ENCODE measurements around the gene SV2C.
"Not testable (repeated sequence)": the region's sequence is repeated elsewhere in the genome, so short reads cannot be mapped to it uniquely, and the experiment has no call there.

SV2C gene

DNA sequence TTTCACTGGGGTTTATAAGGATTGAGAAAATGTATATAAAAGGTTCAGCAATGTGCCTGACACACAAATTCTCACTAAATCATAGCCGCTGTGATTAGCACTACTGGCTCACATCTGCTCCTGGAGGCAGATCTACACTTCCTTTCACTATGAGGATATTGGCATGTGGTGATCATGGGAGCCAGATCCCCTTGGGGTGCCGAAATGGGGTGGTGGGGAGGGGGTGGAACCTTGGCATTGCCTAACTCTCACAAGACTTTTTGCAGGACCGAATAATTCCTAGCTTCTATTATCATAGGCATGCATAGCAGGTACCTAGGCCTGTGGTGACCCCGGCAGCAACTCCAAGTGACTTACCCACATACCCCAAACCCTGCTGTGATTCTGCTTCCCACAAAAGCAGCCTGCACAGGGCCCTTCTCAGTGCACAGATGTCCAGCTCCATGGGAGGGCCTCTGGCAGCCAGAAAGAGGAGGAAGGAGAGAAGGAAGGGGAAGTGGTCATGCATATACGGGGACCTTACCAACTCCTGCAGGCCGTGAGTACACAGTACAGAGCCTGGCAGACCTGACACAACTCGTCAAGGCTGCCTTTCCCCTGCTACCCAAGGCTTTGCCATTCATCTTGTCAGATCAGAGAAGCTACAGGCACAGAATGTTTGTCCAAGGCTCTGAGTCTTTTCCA lies 258.6 kb downstream of the SV2C start:
- DNase-seq (ENCODE audit: low read depth), result no peak

DNA sequence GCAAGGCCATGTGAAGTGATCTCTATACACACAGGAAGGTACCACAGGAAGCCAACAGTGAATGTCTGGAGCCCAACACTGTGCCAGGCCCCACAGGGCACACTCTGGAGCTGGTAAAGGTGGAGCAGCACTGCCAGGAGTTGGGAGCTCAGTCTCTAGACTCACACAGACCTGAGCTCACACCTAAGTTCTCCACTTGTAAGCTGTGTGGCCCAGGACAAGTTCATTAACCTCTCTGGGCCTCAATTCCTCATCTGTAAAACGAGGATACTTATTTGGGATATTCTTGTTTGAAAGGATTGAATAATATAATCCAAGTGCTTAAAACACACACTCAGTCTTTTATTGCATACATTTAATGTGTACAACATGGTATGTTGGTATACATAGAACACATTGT lies 259.3 kb downstream of the SV2C start:
- DNase-seq (ENCODE audit: low read depth), result no peak

DNA sequence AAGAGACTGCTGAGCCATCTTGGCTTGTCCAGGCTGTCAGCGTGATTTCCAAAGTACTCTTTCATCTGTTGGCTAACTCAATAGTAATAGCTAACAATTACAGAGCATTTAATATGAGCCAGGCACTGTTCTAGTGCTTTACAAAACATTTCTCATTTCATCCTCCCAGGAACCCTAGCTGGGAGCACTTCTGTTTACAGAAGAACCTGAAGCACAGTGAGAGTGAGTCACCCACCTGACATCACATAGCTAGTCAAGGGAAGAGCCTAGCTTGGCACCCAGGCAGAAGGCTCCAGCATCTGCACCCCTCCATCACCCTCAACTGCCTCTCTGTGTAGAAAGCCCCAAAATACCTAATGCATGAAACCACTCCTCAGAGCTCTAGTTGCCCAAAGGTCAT lies 262.4 kb downstream of the SV2C start:
- no peak for DNase-seq (ENCODE audit: low read depth)

DNA sequence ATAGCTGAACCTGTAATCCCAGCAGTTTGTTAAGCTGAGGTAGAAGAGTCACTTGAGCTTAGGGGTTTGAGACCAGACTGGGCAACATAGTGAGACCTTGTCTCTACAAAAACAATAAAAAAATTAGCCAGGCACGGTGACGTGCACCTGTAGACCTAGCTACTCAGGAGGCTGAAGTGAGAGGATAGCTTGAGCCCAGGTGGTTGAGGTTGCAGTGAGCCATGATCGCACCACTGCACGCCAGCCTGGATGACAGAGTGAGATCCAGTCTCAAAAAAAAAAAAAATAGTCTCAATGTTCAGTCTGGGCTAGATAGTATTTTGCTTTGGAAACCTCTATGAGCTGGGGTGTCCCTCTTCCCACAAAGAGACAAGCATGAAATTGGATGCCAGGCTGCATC lies 268.0 kb downstream of the SV2C start:
- DNase-seq (ENCODE audit: low read depth), result no peak

DNA sequence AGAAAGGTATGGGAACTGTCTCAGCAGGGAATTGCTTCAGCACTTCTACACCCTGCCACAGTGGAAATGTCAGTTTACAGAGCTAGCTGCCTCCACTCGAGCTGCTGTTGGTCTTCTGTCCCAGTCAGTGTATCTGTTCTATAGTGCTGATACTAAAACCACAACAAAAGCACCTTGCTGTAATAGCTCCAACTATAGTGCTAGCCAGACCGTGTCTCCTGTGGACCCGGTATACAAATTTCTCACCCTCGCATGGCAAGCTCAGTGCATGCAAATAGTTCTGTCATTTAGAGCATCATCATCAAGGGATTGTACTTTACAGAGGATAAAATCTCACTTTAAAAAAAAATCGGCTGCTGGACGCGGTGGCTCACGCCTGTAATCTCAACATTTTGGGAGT lies 268.4 kb downstream of the SV2C start:
- no peak for DNase-seq (ENCODE audit: low read depth)

DNA sequence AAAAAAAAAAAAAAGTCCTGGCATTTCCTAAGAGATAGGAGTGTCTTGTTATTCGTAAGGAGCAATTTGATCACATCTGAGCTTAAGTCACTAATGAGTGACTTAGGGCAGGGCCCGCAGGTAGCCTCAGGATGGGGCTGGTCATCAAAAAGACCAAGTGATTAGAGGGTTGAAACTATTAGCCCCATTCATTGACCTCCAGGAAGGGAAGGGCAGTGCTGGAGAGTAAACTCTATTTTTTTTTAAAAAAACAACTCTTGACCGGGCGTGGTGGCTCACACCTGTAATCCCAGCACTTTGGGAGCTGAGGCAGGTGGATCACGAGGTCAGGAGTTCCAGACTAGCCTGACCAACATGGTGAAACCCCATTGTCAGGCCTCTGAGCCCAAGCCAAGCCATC lies 273.7 kb downstream of the SV2C start:
- DNase-seq (ENCODE audit: low read depth), result no peak

DNA sequence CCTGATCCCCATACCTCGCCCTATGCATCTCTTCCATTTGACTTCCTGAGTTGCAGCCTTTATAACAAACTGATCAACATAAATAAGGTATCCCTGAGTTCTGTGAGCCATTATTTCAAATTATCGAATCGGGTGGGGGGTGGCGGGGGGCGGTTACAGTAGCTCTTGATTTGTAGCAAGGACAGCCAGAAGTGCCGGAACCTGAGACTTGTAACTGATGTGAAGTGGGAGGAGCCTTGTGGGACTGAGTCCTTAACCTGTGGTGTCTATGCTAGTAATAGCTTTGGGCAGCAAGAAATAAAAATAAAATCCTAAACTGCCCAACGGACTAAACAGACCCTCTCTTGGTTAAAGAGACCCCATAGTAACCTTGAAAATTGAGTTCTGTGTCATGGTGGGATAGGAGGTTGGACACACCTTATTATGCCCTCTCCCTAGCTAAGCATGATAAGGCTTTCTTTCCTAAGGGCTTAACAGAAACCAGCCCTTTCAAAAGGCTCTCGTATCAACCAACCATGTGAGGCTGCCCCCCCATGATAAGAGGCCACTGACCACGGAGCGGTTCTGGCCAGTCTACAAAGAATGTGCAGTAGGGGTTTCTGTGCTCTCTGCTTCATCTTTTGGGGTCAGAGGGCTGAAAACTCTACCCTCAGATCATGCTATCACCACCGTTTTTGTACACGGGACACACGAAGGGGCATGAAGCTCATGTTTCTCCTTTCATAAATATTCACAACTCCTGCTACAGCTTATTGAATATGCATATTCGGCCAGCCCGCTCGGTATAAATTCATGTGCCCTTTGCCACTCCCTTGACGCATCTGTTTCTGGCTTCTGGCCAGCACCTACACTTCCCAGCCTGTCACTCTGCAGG lies 280.4 kb downstream of the SV2C start:
- no peak for DNase-seq (ENCODE audit: low read depth)

DNA sequence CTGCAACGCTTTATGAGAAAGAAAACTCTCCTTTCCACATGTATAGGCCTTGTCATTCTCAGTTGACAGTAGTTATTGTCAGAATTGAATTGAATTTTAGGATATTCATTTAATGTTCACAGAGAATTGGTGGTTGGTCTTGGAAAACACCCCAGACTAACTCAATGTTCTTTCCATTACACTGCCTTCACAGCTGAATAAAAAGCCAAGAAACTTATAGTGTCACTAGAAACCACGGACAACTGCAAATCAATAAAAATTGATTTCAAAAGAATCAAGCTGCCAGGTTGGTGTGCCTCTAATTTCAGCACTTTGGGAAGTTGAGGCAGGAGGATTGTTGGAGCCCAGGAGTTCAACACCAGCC lies 281.0 kb downstream of the SV2C start:
- no peak for DNase-seq (ENCODE audit: low read depth)

DNA sequence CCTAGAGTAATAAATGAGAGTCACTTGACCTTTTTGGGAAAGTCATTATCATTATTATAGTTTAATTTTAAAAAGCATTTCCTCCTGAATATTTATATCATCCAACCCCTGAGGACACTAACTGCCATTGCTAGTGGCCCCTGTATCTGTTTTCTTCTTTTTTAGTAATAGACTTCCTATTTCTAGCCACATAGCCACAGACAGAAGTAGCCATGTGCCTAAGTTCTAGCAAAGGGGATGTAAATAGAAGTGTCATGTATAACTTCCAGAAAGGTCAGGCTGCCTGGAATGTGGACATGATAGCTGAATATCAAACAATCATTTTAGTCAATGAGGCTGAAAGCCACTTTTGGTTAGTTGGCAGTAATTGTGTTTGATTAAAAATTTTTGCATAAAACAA lies 282.4 kb downstream of the SV2C start:
- DNase-seq (ENCODE audit: low read depth), result no peak

DNA sequence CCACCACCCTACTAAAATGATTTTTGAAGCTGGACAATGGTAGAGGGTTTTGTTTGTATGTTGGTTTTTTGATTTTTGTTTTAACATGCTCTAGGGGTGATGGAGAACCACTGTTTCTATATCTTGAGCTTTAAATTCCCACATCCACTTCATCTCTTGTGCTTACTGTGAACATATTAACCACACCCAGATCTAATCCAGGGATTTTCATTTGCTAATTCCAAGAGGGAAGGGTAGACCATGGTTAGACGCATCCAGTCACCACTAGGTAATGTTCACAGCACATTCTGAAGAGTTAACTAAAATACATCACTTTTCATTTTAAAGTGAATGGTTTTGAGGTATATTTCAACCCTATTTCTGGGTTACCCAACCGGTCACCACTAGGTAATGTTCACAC lies 283.4 kb downstream of the SV2C start:
- DNase-seq (ENCODE audit: low read depth), result no peak

DNA sequence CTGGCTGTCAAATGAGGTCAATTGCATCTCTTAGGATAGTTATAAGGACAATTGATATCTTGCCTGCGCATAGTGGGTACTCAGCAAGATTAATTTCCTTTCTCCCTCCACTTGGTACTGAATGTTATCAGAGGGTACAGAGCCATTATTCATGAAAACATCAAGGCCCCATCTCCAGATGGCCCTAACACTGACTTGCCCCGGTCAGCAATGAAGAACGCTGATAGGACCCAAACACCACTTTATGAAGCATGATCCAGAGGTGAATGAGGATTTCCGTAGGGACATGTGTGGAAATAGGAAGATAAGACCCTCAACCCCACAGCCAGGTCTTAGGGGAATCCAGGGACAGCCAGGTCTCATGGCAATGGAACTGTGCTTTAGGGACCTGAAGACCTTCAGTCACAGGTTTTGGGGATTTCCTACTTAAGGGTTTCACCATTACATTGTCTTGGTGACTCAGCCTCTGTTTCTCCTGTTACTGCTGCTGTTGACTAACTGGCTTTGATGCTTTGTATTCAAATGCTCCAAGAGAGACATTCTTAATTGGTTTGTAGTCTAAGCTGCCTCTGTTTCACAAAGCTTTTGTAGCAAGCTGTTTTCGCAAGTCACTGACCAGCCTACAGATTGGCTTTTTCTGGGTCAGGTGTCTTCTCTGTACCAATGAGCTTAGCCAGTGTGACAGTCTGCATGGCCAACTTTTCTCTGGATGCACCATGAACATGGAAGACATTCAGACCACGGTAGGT lies 284.6 kb downstream of the SV2C start:
- DNase-seq (ENCODE audit: low read depth), result no peak

DNA sequence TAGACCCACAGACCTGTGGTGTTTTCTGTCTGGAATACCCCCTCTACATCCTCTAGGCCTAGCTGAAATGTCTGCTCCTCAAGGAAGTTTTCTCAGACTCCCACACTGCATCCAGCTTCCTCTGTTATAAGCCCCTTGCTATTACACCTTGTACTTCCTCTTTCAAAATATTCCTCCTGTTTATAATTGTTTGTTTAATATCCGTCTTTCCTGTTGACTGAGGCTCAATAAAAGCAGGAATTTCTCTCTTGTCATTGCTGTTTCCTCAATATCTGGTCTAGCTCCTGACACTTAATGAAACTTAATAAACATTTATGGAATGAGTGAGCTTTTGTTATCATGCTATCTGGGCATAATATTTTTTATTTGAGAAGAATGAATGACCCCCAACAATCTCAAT lies 285.8 kb downstream of the SV2C start:
- no peak for DNase-seq (ENCODE audit: low read depth)

DNA sequence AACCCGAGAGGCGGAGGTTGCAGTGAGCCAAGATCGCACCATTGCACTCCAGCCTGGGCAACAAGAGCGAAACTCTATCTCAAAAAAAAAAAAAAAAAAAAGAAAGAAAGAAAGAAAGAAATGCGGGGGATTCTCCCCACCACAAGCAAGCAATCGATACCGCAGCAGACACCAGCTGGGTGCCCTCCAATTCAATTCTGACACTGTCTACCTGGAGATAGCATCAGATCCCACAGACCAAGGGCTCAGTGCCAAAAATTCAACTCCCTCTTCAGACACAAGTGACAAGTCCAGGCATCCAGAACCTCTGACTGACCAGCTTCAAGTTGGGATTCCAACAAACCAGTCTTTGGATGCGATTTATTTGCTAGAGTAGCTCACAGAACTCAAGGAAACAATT lies 286.5 kb downstream of the SV2C start:
- DNase-seq (ENCODE audit: low read depth), result not testable (repeated sequence)

DNA sequence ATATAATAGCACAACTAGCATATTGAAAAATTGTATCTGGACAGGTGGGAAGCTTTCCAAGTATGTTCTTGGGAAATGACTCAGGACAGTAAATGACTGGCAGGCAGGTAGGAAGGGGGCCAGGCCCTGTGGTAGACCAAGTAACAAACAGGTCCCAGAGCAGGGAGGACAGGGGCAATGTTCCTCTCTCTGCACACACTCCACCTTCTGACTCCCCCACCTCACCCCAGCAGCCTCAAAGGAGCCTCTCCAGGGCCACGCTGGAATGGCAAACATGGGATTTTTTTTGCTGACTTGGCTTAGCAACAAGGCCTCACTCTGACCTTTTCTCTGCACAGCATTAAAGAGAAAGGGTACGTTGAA lies 288.8 kb downstream of the SV2C start:
- DNase-seq (ENCODE audit: low read depth), result no peak

DNA sequence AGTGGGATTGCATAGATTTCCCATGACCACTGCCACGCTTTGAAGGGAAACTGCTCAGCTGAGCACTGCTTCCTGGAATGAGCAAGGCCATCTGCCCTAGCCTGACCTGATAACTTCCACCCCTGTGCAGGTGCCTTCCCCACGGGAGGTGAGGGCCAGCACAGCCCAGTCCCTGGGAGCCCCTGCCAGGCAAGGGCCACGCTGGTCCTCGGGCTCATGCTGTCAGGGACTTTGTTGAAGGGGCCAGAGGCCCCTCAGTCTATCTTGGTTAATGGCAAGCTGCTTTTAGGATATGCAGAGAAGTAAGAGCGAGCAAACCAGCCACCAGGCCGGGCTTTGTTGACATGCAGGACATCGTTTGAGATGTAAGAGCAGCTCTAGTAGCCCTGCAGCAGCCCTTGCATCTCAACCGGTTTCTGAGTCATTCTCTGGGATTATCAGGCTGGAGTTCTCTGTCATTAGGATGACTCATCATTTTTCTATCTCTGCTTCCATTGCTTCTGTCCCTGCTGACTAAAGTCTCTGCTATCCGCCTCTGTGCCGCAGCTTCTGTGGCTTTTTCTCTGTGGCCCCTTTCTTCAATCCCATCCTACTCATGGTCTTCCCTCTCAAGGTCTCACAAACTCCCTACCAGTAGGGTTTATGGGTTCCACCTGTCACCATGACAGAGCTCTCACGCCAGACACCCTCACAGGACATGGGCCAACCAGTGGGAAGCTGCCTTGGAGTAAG lies 289.3 kb downstream of the SV2C start:
- DNase-seq (ENCODE audit: low read depth), result no peak

DNA sequence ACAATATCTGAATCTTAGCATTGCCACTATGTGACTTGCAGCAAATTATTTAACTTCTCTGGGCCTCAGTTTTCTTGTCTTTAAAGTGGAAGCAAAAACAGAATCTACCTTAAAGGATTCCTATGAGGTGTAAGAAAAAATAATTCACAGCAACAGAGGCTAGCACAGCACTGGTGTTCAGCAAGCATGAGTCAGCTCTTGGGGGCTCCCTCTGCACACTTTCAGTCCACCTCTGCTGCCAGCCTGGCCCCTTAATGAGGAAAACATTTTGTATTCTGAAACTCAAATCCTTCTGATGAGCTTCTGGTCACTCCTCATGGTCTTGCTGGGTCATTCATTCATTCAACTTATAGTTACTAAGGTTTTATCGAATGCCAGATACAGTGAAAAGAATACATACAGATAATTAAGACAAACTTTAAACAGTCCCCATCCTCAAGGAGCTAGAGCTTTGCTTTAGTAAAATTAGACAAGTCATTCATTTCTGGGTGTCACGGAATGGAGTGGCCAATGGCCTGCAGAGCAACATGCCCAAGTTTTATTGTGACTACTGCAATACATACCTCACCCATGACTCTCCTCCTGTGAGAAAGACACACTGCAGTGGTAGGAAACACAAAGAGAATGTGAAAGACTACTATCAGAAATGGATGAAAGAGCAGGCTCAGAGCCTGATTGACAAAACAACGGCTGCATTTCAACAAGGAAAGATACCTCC lies 293.1 kb downstream of the SV2C start:
- DNase-seq (ENCODE audit: low read depth), result no peak

DNA sequence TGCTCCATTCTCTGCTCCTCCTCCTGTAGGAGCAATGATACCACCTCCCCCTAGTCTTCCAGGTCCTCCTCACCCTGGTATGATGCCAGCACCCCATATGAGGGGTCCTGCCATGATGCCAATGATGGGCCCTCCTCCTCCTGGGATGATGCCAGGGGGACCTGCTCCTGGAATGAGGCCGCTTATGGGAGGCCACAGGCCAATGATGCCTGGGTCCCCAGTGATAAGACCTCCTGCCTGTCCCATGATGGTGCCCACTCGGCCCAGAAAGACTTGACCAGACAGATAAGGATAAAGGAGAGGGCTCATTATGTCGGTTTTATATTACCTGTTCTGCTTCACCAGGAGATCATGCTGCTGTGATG lies 293.7 kb downstream of the SV2C start:
- DNase-seq (ENCODE audit: low read depth), result no peak

DNA sequence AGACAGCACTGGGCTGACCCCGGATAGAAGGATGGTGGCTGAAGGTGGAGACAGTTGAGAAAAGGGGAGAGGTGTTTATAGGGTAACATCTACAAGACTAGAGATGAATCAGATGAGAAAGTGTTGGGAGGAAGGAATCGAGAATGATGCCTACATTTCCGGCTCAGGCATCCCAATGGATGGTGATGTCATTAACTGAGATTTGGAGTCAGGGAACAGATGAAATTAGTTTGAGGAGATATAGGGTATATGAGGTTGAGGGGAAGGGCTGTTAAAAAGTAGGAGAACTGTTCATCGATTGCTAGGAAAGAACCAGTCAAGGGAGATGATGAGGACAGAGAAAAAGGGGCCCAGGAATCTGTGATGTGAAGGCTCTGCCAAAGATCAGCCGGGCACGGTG lies 295.2 kb downstream of the SV2C start:
- no peak for DNase-seq (ENCODE audit: low read depth)

DNA sequence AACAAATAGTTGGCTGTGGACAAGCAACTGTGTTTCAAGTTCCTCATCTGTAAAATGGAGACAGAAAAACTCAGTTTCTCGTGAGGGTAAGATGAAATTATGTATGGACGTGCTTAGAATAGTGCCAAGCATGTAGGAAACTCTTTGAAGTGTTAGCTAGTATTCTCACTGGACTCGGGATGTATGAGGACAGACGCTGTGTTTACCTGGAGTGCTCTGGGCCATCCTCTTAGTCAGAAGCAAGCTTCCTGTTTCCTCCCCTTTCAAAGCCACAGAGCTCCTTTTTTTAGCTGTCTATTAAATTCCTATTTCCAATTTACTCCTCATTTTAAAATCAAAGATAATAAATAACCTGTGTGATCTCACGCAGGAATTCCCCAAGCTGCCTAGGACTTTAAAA lies 296.1 kb downstream of the SV2C start:
- no peak for DNase-seq (ENCODE audit: low read depth)

DNA sequence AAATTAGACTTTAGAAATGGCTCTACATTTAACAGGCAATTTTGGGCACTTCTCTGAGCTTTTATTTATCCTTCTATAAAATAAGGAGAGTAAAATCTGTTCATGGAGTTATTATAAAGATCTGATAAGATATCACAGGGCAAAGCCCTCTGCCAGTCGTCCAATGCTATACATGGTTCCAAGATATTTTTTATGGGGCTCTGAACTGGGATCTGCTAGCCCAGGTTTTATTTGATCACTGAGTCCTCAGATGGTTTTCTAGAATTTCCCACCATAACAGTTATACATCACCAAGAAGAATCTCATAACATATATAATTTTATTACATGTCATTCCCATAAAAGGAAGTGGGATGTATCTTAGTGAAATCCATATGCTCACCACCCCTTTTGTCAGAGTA lies 296.7 kb downstream of the SV2C start:
- no peak for DNase-seq (ENCODE audit: low read depth)

DNA sequence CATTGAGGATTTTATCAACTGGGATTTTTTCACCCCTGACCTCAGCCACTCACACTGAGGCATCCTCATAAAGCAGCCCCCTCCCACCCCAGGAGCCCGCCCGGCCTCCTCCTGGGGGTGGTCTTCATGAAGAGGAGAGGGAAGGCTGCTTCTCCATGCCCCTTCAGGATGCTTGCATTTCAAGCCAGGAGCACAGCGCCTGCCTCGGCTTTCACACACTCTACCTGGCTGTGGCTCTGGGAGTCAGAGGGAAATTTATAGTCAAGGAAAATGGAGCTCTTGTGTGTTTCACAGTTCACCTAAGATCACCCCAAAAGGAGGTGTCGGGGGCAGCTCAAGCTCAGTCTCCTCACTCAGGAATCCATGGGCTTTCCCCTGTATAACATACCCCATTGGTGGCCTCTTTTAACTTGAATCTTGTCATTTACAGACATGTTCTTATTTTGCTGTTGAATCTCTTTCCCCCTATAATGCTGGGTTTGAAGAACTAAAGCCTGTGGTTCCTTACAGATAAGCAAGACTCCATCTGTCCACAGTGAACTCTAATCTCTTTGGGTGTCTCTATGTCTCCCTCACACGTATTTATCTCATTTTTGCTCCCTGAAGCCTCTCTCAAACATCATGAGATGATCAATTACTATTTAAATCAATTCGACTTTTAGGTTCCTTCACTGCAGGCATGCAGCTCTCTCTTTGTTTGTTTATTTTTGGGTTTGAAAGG lies 297.3 kb downstream of the SV2C start:
- no peak for DNase-seq (ENCODE audit: low read depth)

Data from activated gamma-delta T cell treated with anti-CD3 and anti-CD28 coated beads, Interleukin-2, amount 50 U/mL, for 16 hours (primary cell).